ENCODE data around the gene SCFD2. TPM values are rescaled to one million over a fixed set of nuclear protein-coding genes. Genes with fewer than 3 reads are reported as not detected.

SCFD2 gene
- total RNA-seq, 1 experiment from 2014 or later: 12.4 TPM

DNA sequence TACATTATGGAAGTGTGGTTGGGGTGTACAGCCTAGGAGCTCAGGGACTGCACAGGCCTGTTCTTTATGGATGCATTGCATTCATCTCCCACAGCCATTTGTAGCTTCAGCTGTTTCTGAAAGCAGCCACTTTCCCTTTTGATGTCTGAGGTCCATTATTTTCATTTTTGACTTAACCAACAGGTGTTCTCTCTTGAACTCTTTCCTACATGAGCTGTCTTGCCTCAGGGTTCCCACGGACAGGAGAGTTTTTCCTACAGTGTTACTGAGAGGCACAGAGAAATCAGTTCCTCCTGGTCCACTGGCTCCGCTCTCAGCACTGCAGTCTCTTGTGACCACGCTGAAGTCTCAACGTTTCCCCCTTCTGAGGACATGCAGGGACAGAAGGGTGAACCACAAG, 416.5 kb downstream of the SCFD2 start (continued):
- TF ChIP-seq IRF1 (CRISPR knock-in tag; IDR thresholded peaks at IDR 0.05): no peak
- no peak for TF ChIP-seq FOXP4 (CRISPR knock-in tag; IDR thresholded peaks at IDR 0.05)
- TF ChIP-seq EMX1 (CRISPR knock-in tag; IDR thresholded peaks at IDR 0.05): no peak

DNA sequence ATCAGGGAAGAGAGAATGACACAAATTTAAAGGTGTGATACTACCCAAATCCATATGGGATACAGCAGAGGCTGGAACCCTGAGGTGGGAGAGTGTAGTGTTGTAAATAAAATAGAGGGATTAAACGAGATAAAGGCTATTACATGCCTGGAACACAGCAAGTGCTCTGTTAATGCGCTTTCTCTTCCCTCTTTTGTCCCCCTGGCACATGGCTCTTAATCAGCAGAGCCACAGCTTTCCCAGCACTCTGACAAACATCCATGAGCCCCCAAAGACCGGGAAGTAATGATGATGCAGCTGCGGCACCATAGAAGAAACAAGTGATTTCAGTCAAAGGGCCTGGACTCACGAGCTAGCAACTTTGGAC, 417.8 kb downstream of the SCFD2 start:
- no peak for DNase-seq (ENCODE audit: low spot score)
- POLR2A ChIA-PET: no interaction called here
- Mint-ChIP-seq H3K4me3 (no peak overlapping the region), H3K4me1 (peaks cover 39% of the 10 kb centered on the region), H3K36me3 (0 out of 2 replicates have a peak, but pooled peaks cover 3% of the 10 kb centered on the region), H3K27ac (no peak overlapping the region; the same call in 1 of the 2 replicates), H3K9me3 (peaks cover 8% of the 10 kb centered on the region), H3K27me3 (ENCODE audit: low read depth) (no peaks in the 10 kb centered on the region)
- no peak for ATAC-seq
- no peak for TF ChIP-seq JAZF1 (CRISPR knock-in tag; IDR thresholded peaks at IDR 0.05)
- no peak for TF ChIP-seq FOXK1 (CRISPR knock-in tag; IDR thresholded peaks at IDR 0.05)
- TF ChIP-seq ESRRA (CRISPR knock-in tag; IDR thresholded peaks at IDR 0.05; ENCODE audit: borderline replicate concordance): no peak
- no peak for TF ChIP-seq E2F5 (CRISPR knock-in tag; IDR thresholded peaks at IDR 0.05)
- TF ChIP-seq RELA (CRISPR knock-in tag; IDR thresholded peaks at IDR 0.05; ENCODE audit: borderline replicate concordance): no peak
- CTCF ChIA-PET: no interaction called here

GRCh38 chr4:52947401-52948056, 418.3 kb downstream of the SCFD2 start:
- ATAC-seq (no peak), DNase-seq (ENCODE audit: low spot score) (no peak)
- no peak overlapping the region for H3K27ac Mint-ChIP-seq
- H3K4me1 Mint-ChIP-seq: peaks cover 39% of the 10 kb centered on the region
- H3K9me3 Mint-ChIP-seq: peaks cover 8% of the 10 kb centered on the region
- 0 out of 2 replicates have a peak, but pooled peaks cover 3% of the 10 kb centered on the region for H3K36me3 Mint-ChIP-seq
- ChIA-PET CTCF (interaction anchor here (0.9 to 1.0 kb wide), 2 partner anchors 36 to 402 kb away, joined by 3 to 5 read pairs; no protein-coding TSS in a partner anchor), POLR2A (no interaction called here)
- no peaks in the 10 kb centered on the region for H3K27me3 Mint-ChIP-seq (ENCODE audit: low read depth)
- no peak overlapping the region for H3K4me3 Mint-ChIP-seq
- TF ChIP-seq PRRX2 (CRISPR knock-in tag; IDR thresholded peaks at IDR 0.05) (no peak), CTCF (IDR thresholded peaks at IDR 0.05) (no peak), GRHL2 (CRISPR knock-in tag; IDR thresholded peaks at IDR 0.05; ENCODE audit: insufficient replicate concordance, severe bottlenecking) (no peak), FOXP1 (CRISPR knock-in tag; IDR thresholded peaks at IDR 0.05; ENCODE audit: borderline replicate concordance) (no peak), ELF4 (CRISPR knock-in tag; IDR thresholded peaks at IDR 0.05; ENCODE audit: low read depth) (no peak), SOX15 (CRISPR knock-in tag; IDR thresholded peaks at IDR 0.05) (no peak), ZNF138 (CRISPR knock-in tag; conservative IDR thresholded peaks at IDR 0.05) (no peak), NFYB (CRISPR knock-in tag; conservative IDR thresholded peaks at IDR 0.05; ENCODE audit: low read depth) (no peak), ZBTB43 (CRISPR knock-in tag; IDR thresholded peaks at IDR 0.05) (no peak), STAT6 (CRISPR knock-in tag; conservative IDR thresholded peaks at IDR 0.05; ENCODE audit: low read depth) (no peak), IRF1 (CRISPR knock-in tag; IDR thresholded peaks at IDR 0.05) (no peak), JUN (CRISPR knock-in tag; IDR thresholded peaks at IDR 0.05) (no peak), NR2C2 (CRISPR knock-in tag; IDR thresholded peaks at IDR 0.05) (no peak)

All from WTC11 (cell line).